HEK293T (cell line): ENCODE data around the gene CAPZB.

Experiments
- FOXA1 ChIP-seq: fragments of 450-650 bp; IDR thresholded peaks from 2 replicates; pipeline ENCODE4 v1.6.1; 2016; ENCODE audit warnings: mild to moderate bottlenecking
- FOXK2 ChIP-seq: fragments of 450-650 bp; IDR thresholded peaks from 2 replicates; pipeline ENCODE4 v1.6.1; 2016; ENCODE audit warnings: mild to moderate bottlenecking
- SUZ12 ChIP-seq: fragments of 450-650 bp; IDR thresholded peaks from 2 replicates; pipeline ENCODE4 v1.6.1; 2016; ENCODE audit warnings: mild to moderate bottlenecking

DNA sequence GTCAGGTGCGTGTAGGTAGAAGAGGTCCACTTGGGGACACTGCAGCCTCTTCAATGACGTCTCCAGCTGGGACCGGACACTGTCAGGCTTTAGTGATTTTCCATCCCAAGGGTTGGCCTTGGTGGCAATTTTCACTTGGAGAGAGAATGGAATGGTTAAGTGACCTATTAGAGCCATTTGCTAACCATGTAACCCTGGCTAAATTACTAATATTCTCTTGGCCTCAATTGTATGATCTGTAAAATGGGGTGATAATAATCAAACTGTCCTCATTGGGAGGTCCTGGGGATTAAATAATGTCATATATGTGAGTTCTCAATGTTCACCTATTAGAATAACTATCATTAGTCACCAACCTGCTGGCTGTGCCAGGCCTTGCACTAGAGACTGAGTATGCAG lies 176.8 kb downstream of the CAPZB start:
- TF ChIP-seq SUZ12 (no peak), FOXA1 (no peak), FOXK2 (no peak)
